H1 (cell line): ENCODE data around the gene ADD1. TPM values are rescaled to one million over a fixed set of nuclear protein-coding genes. Genes with fewer than 3 reads are reported as not detected.
A peak's percentile ranks its signal among the peaks of the same experiment; 100 is the strongest.

Experiments
- CTCF ChIA-PET: fragments of 300-600 bp; sonication (Branson Sonifier 250); formaldehyde crosslinking; loops from one replicate; lab custom pipeline; 2021; ENCODE audit not compliant: partially characterized antibody; lab: Charles Lee
- POLR2A ChIA-PET: fragments of 300-600 bp; sonication (Branson Sonifier 250); formaldehyde crosslinking; loops from one replicate; lab custom pipeline; 2021; ENCODE audit warnings: inconsistent platforms; ENCODE audit not compliant: partially characterized antibody; lab: Charles Lee
- DNase-seq, 2 experiments: peaks; one replicate each; pipeline versions ENCODE4 v3.0.0 to v3.0.0-alpha.2; 2010 to 2022; ENCODE audit warnings: low spot score in 2 of 2, low read depth in 1 of 2, mixed read lengths in 1 of 2
- FAIRE-seq: peaks from 2 replicates; lab custom pipeline; 2011; peaks lifted over from hg19 to GRCh38; lab: Jason Lieb, UNC
- H2AFZ ChIP-seq: 2 replicates; pipeline ENCODE4 v1.8.1; 2012; ENCODE audit warnings: low read length, inconsistent platforms
- H2AK5ac ChIP-seq: 2 replicates; pipeline ENCODE4 v1.6.1; 2013; ENCODE audit warnings: low read depth, low read length
- H2BK120ac ChIP-seq: replicated peaks from 2 replicates; pipeline ENCODE3; 2013; ENCODE audit warnings: low read depth, low read length, inconsistent platforms
- H2BK12ac ChIP-seq: 2 replicates; pipeline ENCODE4 v1.6.1; 2013; ENCODE audit warnings: low read depth, low read length
- H2BK15ac ChIP-seq: 2 replicates; pipeline ENCODE4 v1.6.1; 2013; ENCODE audit warnings: low read length
- H2BK20ac ChIP-seq: 2 replicates; pipeline ENCODE4 v1.6.1; 2013; ENCODE audit warnings: low read length
- H2BK5ac ChIP-seq: 2 replicates; pipeline ENCODE4 v1.6.1; 2013; ENCODE audit warnings: low read depth, low read length
- H3K14ac ChIP-seq: 2 replicates; pipeline ENCODE4 v1.6.1; 2013; ENCODE audit warnings: inconsistent platforms; ENCODE audit not compliant: insufficient read length
- H3K18ac ChIP-seq: 2 replicates; pipeline ENCODE4 v1.6.1; 2013; ENCODE audit warnings: low read length; ENCODE audit errors: extremely low read depth
- H3K23ac ChIP-seq: 2 replicates; pipeline ENCODE4 v1.6.1; 2013; ENCODE audit warnings: inconsistent platforms; ENCODE audit not compliant: insufficient read length
- H3K23me2 ChIP-seq: 2 replicates; pipeline ENCODE4 v1.6.1; 2013; ENCODE audit warnings: low read depth, low read length
- H3K27ac ChIP-seq: 2 replicates; pipeline ENCODE4 v1.6.1; 2011; ENCODE audit warnings: low read depth, low read length, inconsistent platforms
- H3K27me3 ChIP-seq, 4 experiments: replicated peaks in 1 of 4; 1 replicate in 1 of 4; 2 replicates in 3 of 4; pipeline versions ENCODE4 v1.6.1 to v1.8.1; 2011 to 2013; ENCODE audit warnings: low read length in 3 of 4, mild to moderate bottlenecking in 3 of 4, inconsistent platforms in 2 of 4, mixed read lengths in 2 of 4, moderate library complexity in 1 of 4; ENCODE audit not compliant: control insufficient read depth in 3 of 4, insufficient read depth in 3 of 4; ENCODE audit errors: extremely low read depth in 1 of 4
- H3K36me3 ChIP-seq, 4 experiments: 2 replicates each; pipeline versions ENCODE4 v1.6.1 to v1.8.1; 2011 to 2013; ENCODE audit warnings: mild to moderate bottlenecking in 4 of 4, low read length in 3 of 4, moderate library complexity in 2 of 4, control low read depth in 1 of 4, inconsistent platforms in 1 of 4; ENCODE audit not compliant: insufficient read depth in 4 of 4, control insufficient read depth in 2 of 4
- H3K4ac ChIP-seq: replicated peaks from 2 replicates; pipeline ENCODE3; 2013; ENCODE audit warnings: low read length, low read depth, mixed read lengths, inconsistent platforms; ENCODE audit not compliant: insufficient read length
- H3K4me1 ChIP-seq, 4 experiments: replicated peaks in 1 of 4; 1 replicate in 1 of 4; 2 replicates in 3 of 4; pipeline versions ENCODE4 v1.6.1 to v1.8.1; 2011 to 2013; ENCODE audit warnings: low read length in 3 of 4, inconsistent platforms in 2 of 4, mixed read lengths in 1 of 4; ENCODE audit not compliant: insufficient read depth in 4 of 4, control insufficient read depth in 3 of 4
- H3K4me2 ChIP-seq, 2 experiments: 2 replicates each; pipeline versions ENCODE4 v1.6.1 to v1.8.1; 2011 to 2013; ENCODE audit warnings: low read depth in 2 of 2, low read length in 2 of 2, control low read depth in 1 of 2, inconsistent platforms in 1 of 2, mild to moderate bottlenecking in 1 of 2; ENCODE audit not compliant: insufficient read depth in 1 of 2
- H3K4me3 ChIP-seq, 4 experiments: fragments of 200-600, 300-600 bp in 1 of 4; sonication (generic), shearing (Covaris generic), sonication (Bioruptor Twin) in 1 of 4; 2 replicates each; pipeline versions ENCODE4 v1.5.1 to v1.8.1; 2011 to 2016; ENCODE audit warnings: low read length in 4 of 4, low read depth in 3 of 4, control low read depth in 2 of 4, inconsistent platforms in 2 of 4, mild to moderate bottlenecking in 2 of 4, mixed read lengths in 1 of 4, moderate library complexity in 1 of 4; ENCODE audit not compliant: insufficient read depth in 2 of 4; ENCODE audit errors: extremely low read depth in 1 of 4
- H3K56ac ChIP-seq: replicated peaks from 2 replicates; pipeline ENCODE3; 2013; ENCODE audit warnings: low read depth, mild to moderate bottlenecking, mixed read lengths, low read length, inconsistent platforms; ENCODE audit not compliant: insufficient read length
- H3K79me1 ChIP-seq: 2 replicates; pipeline ENCODE4 v1.6.1; 2013; ENCODE audit warnings: low read depth, low read length, control low read depth
- H3K79me2 ChIP-seq, 2 experiments: 2 replicates each; pipeline versions ENCODE4 v1.6.1 to v1.8.1; 2012 to 2013; ENCODE audit warnings: low read length in 2 of 2, mild to moderate bottlenecking in 2 of 2, inconsistent platforms in 1 of 2; ENCODE audit not compliant: insufficient read depth in 2 of 2, control insufficient read depth in 1 of 2
- H3K9ac ChIP-seq, 4 experiments: replicated peaks in 1 of 4; 1 replicate in 1 of 4; 2 replicates in 3 of 4; pipeline versions ENCODE4 v1.6.1 to v1.8.1; 2011 to 2013; ENCODE audit warnings: low read depth in 3 of 4, low read length in 3 of 4, control low read depth in 2 of 4, mild to moderate bottlenecking in 2 of 4, moderate library complexity in 2 of 4, inconsistent platforms in 1 of 4; ENCODE audit errors: extremely low read depth in 1 of 4
- H3K9me3 ChIP-seq, 2 experiments: 2 replicates each; pipeline versions ENCODE4 v1.6.1 to v1.8.1; 2012 to 2013; ENCODE audit warnings: mild to moderate bottlenecking in 2 of 2, moderate library complexity in 2 of 2, control low read depth in 1 of 2, inconsistent platforms in 1 of 2, low read depth in 1 of 2, low read length in 1 of 2, mixed read lengths in 1 of 2; ENCODE audit not compliant: insufficient read depth in 2 of 2
- H4K20me1 ChIP-seq, 2 experiments: replicated peaks in 1 of 2; 2 replicates each; pipeline versions ENCODE3 to v1.8.1; 2011 to 2013; ENCODE audit warnings: inconsistent platforms in 2 of 2, low read length in 2 of 2, mild to moderate bottlenecking in 1 of 2; ENCODE audit not compliant: insufficient read depth in 2 of 2, control insufficient read depth in 1 of 2
- H4K5ac ChIP-seq: 2 replicates; pipeline ENCODE4 v1.6.1; 2013; ENCODE audit warnings: low read length, low read depth, mixed read lengths, inconsistent platforms; ENCODE audit not compliant: insufficient read length
- H4K8ac ChIP-seq: 2 replicates; pipeline ENCODE4 v1.8.0; 2013; ENCODE audit warnings: mild to moderate bottlenecking, moderate library complexity, low read length, inconsistent platforms; ENCODE audit not compliant: insufficient read depth; ENCODE audit errors: extremely low read depth
- H4K91ac ChIP-seq: replicated peaks from 2 replicates; pipeline ENCODE3; 2013; ENCODE audit warnings: low read length, mixed read lengths, inconsistent platforms; ENCODE audit not compliant: insufficient read length
- BCL11A ChIP-seq, 2 experiments: IDR thresholded peaks; one replicate each; pipeline ENCODE4 v1.6.1; 2011; ENCODE audit warnings: low read depth in 2 of 2, low read length in 2 of 2, mild to moderate bottlenecking in 2 of 2
- CBX8 ChIP-seq: fragments of 300-800, 300-1000 bp; sonication (generic); IDR thresholded peaks from 2 replicates; pipeline ENCODE4 v1.7.1; 2016; ENCODE audit warnings: low read depth, low read length, borderline replicate concordance
- CHD1 ChIP-seq: IDR thresholded peaks from 2 replicates; pipeline ENCODE4 v1.6.1; 2012; ENCODE audit warnings: low read depth, low read length, improper control_type of control experiment
- CHD2 ChIP-seq: IDR thresholded peaks from 2 replicates; pipeline ENCODE4 v1.6.1; 2012; ENCODE audit warnings: low read length, improper control_type of control experiment
- EGR1 ChIP-seq: IDR thresholded peaks from 2 replicates; pipeline ENCODE4 v1.6.1; 2011; ENCODE audit warnings: low read depth, low read length, borderline replicate concordance
- EP300 ChIP-seq, 2 experiments: IDR thresholded peaks; 1 replicate in 1 of 2; 2 replicates in 1 of 2; pipeline ENCODE4 v1.6.1; 2011 to 2012; ENCODE audit warnings: low read depth in 2 of 2, low read length in 2 of 2, mild to moderate bottlenecking in 2 of 2, borderline replicate concordance in 1 of 2, inconsistent platforms in 1 of 2, moderate library complexity in 1 of 2
- GTF2F1 ChIP-seq: IDR thresholded peaks from 2 replicates; pipeline ENCODE4 v1.6.1; 2012; ENCODE audit warnings: low read depth, low read length, improper control_type of control experiment, borderline replicate concordance
- HDAC6 ChIP-seq: IDR thresholded peaks from one replicate; pipeline ENCODE4 v1.7.1; 2012; ENCODE audit warnings: low read depth, mild to moderate bottlenecking, inconsistent platforms, low read length, moderate library complexity
- PHF8 ChIP-seq: fragments of 200-600 bp; sonication (generic); conservative IDR thresholded peaks from 2 replicates; pipeline ENCODE4 v1.7.1; 2012; ENCODE audit warnings: low read depth, mild to moderate bottlenecking, inconsistent platforms, low read length, moderate library complexity
- SAP30 ChIP-seq: fragments of 300-600 bp; sonication (generic); IDR thresholded peaks from 2 replicates; pipeline ENCODE4 v1.7.1; 2012; ENCODE audit warnings: low read length, moderate library complexity, mild to moderate bottlenecking, inconsistent platforms; ENCODE audit not compliant: insufficient read depth, insufficient replicate concordance
- SP2 ChIP-seq: IDR thresholded peaks from 2 replicates; pipeline ENCODE4 v1.6.1; 2012; ENCODE audit warnings: mild to moderate bottlenecking, low read length, inconsistent platforms
- SP4 ChIP-seq: IDR thresholded peaks from 2 replicates; pipeline ENCODE4 v1.6.1; 2012; ENCODE audit warnings: low read length, inconsistent platforms
- TAF7 ChIP-seq: optimal IDR thresholded peaks from 2 replicates; pipeline ENCODE3; 2011; ENCODE audit warnings: low read depth, mild to moderate bottlenecking, inconsistent platforms, low read length, moderate library complexity, borderline replicate concordance
- TBP ChIP-seq: IDR thresholded peaks from 2 replicates; pipeline ENCODE4 v1.6.1; 2011; ENCODE audit warnings: low read depth, low read length, improper control_type of control experiment
- WGBS, 2 experiments: shearing (Covaris generic) in 1 of 2; methylation state at CpG; one replicate each; pipeline versions ENCODE4 v1.1.6 to v1.1.7; 2013 to 2015; ENCODE audit warnings: low lambda C conversion rate in 2 of 2, mixed read lengths in 2 of 2, inconsistent platforms in 1 of 2, low coverage in 1 of 2, missing lambda C conversion rate in 1 of 2; ENCODE audit not compliant: insufficient replicate concordance in 2 of 2, insufficient coverage in 1 of 2, insufficient read length in 1 of 2; ENCODE audit errors: extremely low coverage in 1 of 2, missing lambda C conversion rate in 1 of 2; 5-methylcytosine and 5-hydroxymethylcytosine counted together
- polyA plus RNA-seq, 7 experiments: library from polyadenylated mRNA; depleted of rRNA in 3 of 7; stranded (reverse) in 5 of 7; unstranded in 2 of 7; fragments of >200 nt in 5 of 7; fragments of 200-250 nt in 2 of 7; gene quantifications; 1 replicate in 5 of 7; 2 replicates in 1 of 7; 4 replicates in 1 of 7; pipeline versions ENCODE4 v1.2.1 to v1.2.3, GENCODE V29; 2011 to 2013; ENCODE audit warnings: missing spikeins in 2 of 7, mixed read lengths in 2 of 7
- total RNA-seq: library from RNA; stranded (reverse); fragmentation: NEBNext Ultra II Directional; extraction: Animal tissue kit (Norgen Biotek cat#: 25700); gene quantifications from 2 replicates; pipeline ENCODE4 v1.2.1, GENCODE V29; 2021

ADD1 gene
- total and polyA plus RNA-seq, 2 of the 8 experiments (the other 6 are each of a cell fraction or from before 2014, with no cell fraction given) = 113 to 143 TPM

DNA sequence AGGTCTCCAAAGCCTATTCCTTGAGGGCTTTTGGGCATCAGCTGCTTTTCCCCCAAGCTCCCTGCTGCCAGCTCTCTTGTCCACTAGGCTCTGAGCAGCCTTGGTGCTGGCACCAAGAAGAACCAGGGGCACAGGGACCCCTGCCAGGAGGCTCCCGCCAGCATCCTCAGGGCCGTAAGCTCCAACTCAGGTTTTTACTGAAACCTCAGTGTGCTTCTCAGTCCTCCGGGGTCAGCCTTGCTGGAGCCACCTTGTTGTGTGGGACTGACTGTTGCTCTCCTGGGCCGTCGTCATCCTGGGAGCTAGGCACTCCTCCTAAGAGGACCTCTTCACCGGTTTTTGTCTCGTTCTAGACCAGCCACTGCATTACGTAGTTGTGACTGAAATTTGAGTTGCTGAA is 80.6 kb downstream of the ADD1 start:
- Histone ChIP-seq H3K27ac (no peak overlapping the region), H2BK12ac (peak overlapping the region; percentile 97; the same call in 1 of the 2 replicates), H2AFZ (no peak overlapping the region), H2AK5ac (0 out of 2 replicates have a peak overlapping the region, but pooled peaks have one; percentile 92), H3K4me3 (no peak overlapping the region), H3K27me3 (no peaks in the 10 kb centered on the region), H3K4ac (no peak overlapping the region), H4K8ac (no peak overlapping the region), H2BK20ac (no peak overlapping the region), H3K18ac (no peak overlapping the region), H3K23ac (no peak overlapping the region), H3K23me2 (no peaks in the 10 kb centered on the region), H3K4me1 (peaks cover 3 to 14% (median 8%) of the 10 kb centered on the region in 4 experiments; a peak in 6 of 7 replicates), H3K9ac (no peak overlapping the region), H2BK120ac (no peak overlapping the region), H3K79me1 (no peaks in the 10 kb centered on the region; the same call in none of the 2 replicates), H2BK5ac (peak overlapping the region; percentile 84), H4K91ac (peak overlapping the region; percentile 41), H4K5ac (no peak overlapping the region), H3K56ac (no peak overlapping the region), H3K36me3 (peaks cover 4 to 28% (median 13%) of the 10 kb centered on the region in 4 experiments), H3K79me2 (no peaks in the 10 kb centered on the region; a peak in 2 of 4 replicates), H3K9me3 (peaks cover 0 to 8% of the 10 kb centered on the region in 2 experiments; a peak in 1 of 4 replicates), H4K20me1 (peaks cover 0 to 2% of the 10 kb centered on the region in 2 experiments), H3K14ac (no peak overlapping the region), H2BK15ac (0 out of 2 replicates have a peak overlapping the region, but pooled peaks have one; percentile 61), H3K4me2 (no peak overlapping the region)
- DNase-seq (no peak), FAIRE-seq (no peak)
- ChIA-PET CTCF (interaction anchor here (1.1 to 3.7 kb wide), 3 partner anchors 8 to 31 kb away, joined by 3 to 13 read pairs (median 4); no protein-coding TSS in a partner anchor), POLR2A (interaction anchor here (1.2 to 5.7 kb wide), 6 partner anchors 9 to 106 kb away, joined by 3 to 45 read pairs (median 4); no protein-coding TSS in a partner anchor)
- WGBS, 2 experiments = 93% methylated on average over 8 of the region's 8 CpGs; no CpG with 5 or more reads in 1 of the 2 experiments
- no peak for TF ChIP-seq CHD2
- no peak for TF ChIP-seq TAF7
- TF ChIP-seq PHF8 = no peak
- no peak for TF ChIP-seq GTF2F1
- no peak for TF ChIP-seq BCL11A (IDR thresholded peaks at IDR 0.05; ENCODE audit: low read depth in 2 of 2, low read length in 2 of 2)
- no peak for TF ChIP-seq EP300 (IDR thresholded peaks at IDR 0.05; ENCODE audit: borderline replicate concordance in 1 of 2, low read depth in 2 of 2, low read length in 2 of 2)
- no peak for TF ChIP-seq SAP30
- no peak for TF ChIP-seq SP2
- TF ChIP-seq CHD1 = no peak
- TF ChIP-seq HDAC6 = no peak
- TF ChIP-seq SP4 = no peak
- TF ChIP-seq EGR1 = no peak
- TF ChIP-seq CBX8 = no peak
- TF ChIP-seq TBP = no peak
